ENCODE data around the gene MYCBP2.
"Not testable (repeated sequence)": the region's sequence is repeated elsewhere in the genome, so short reads cannot be mapped to it uniquely, and the experiment has no call there.

MYCBP2 gene

GRCh38 chr13:77198995-77199394 lies 127.9 kb downstream of the MYCBP2 start:
- not testable (repeated sequence) for DNase-seq

GRCh38 chr13:77196052-77196618 lies 130.8 kb downstream of the MYCBP2 start:
- DNase-seq, result no peak

GRCh38 chr13:77190349-77190958 lies 136.4 kb downstream of the MYCBP2 start:
- DNase-seq, result no peak

DNA sequence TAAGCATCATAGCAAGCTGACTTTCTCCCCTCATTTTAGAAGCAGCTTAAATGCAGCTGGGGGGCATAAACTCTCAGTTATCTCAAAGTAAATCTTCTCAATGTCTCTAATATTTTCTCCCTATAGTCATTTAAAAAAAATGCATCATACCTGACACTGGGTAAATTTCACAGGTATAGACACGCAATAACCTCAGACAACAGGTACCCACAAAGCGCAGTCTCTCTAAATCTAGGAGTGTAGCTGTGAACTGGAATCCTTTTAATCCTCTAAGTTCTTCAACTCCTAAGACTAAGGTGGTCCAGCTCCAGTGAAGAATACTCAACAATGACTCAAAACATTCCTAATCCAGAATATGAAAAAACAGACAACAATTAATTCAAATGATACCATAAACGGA lies 141.2 kb downstream of the MYCBP2 start:
- DNase-seq, result no peak

DNA sequence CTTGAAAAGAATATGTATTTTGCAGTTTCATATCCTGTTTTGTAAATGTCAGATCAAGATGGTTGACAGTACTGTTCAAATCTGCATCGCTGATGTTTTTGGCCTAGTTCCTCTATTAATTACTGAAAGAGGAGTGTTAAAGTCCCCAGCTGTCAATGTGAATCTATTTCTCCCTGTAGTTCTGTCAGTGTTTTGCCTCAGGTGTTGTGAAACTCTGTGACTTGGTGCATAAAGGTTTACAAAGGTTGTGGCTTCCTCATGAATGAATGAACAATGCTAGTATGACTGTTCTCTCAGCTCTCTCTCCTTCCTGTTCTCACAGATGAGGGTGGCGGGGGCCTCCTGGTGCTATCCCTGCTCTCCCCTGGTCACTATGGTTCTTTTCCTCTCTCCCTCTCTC lies 142.4 kb downstream of the MYCBP2 start:
- DNase-seq, result no peak

DNA sequence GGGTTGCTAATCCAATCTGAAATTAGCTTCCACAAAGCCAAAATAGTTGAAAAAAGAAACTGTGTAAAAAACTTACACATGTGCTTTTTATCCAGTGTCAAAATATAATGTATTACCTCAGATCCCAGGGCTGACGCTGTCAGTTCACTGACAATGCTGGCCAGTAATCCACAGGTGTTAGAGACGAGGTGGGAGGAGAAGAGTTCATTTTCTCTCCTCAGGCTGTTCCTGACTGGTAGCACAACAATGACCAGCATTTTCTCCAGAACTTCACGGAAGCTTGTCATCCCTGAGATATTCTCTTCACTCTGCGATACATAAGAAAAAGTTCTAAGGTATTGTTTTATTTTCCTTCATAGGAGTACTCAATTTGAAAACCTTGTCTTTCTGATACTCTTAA lies 146.9 kb downstream of the MYCBP2 start:
- no peak for DNase-seq

- DNase-seq, result no peak
Measured at GRCh38 chr13:77177646-77178045, 149.2 kb downstream of the MYCBP2 start.

DNA sequence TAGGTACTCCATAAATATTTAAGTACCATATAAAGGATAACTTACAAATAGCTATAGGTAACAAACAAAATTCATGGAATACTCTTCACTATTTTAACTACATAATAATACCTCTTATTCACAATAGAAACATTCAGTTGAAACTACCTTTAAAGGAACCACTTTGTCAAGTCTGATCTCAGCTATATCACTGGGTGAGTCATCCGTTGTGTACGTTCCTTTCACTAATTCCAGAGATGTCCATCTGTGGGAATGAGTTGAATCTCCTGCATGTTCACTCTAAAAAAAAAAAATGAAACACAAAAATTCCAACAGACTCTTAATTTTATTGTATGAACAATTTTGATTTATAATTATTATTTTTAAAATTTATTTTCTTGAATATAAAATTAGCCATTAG lies 150.5 kb downstream of the MYCBP2 start:
- DNase-seq, result no peak

- DNase-seq, result no peak
Measured at GRCh38 chr13:77172650-77173049, 154.2 kb downstream of the MYCBP2 start.

GRCh38 chr13:77171451-77171850 lies 155.4 kb downstream of the MYCBP2 start:
- no peak for DNase-seq

- no peak for DNase-seq
Measured at GRCh38 chr13:77168237-77168636, 158.7 kb downstream of the MYCBP2 start.

DNA sequence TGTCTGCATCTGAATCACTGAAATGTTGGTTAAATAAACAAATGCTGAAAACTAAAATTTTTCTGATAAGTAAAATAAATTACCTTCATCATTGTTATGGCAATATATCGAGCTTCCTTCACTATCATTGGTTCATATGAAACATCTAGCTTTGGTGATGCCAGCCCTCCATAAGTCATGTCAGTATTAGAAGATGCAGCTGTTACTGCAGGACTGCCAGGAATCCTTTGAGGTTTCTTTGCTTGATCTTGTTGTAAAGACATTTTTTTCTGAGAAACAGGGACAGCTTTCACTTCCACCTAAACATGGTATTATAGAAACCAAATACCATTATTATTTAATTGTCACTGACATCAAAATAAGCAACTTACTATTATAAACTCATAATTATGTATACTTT lies 176.2 kb downstream of the MYCBP2 start:
- no peak for DNase-seq

- DNase-seq, result peak; percentile 13
Measured at GRCh38 chr13:77143431-77143830, 183.5 kb downstream of the MYCBP2 start.

DNA sequence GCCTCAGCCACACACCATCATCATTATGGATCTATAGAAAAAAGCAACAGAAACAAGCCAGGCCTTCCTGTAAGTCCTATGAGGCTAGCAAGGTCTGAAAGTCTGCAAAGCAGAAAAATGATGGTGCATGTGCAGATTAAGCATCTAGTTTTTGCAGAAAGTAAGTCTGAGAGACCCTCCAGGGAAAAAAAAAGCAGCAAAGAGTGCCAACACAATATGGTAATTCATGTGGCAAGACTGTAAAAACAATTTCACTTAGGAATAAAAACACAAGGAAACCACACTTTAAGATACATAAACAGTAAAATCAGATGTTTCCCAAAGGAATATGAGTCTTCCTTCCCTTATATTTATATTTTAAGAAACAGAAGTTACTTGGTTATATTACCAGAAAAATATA lies 187.6 kb downstream of the MYCBP2 start:
- DNase-seq, result no peak

DNA sequence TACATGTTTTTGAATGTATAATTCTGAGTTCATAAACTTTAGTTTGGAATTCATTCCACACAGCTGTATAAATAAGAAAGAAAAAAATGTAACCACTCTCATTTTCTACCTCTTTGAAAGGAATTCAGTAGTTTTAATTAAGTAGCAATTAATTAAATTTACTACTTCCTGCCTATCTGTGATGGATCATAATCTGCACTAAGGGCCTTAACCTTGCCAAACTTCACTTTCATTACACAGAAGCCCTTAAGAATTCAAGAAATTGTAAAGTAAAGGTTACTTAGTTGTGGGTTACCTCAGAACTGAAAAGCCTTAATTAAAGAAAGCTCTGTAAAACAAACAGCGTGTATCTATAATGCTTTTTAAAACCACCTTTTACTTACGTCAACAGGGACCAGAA lies 188.1 kb downstream of the MYCBP2 start:
- no peak for DNase-seq

DNA sequence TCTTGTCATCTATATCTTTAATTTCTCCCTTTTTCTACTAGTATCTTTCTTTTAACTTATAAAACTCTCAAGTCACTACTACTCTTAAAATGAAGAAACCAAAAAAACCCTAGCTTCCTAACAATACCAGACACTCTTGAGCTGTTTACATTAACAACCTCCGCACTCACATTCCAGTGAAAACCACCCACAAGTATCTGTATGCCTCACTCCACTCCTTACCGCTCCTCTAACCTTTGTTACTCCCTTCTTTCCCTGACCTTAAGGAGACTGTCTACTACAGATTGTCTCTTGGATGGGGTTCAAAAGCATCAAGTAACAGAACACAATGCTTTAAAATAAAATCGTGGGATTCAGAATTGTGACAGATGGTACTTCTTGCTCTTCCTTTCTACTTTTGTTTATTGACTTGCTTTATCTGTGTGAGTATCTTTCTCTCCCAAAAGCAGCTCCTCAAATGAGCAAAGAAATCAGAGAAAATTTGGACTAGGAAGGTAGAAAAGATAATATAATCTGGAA lies 189.9 kb downstream of the MYCBP2 start:
- DNase-seq, result no peak

- no peak for DNase-seq
Measured at GRCh38 chr13:77124423-77124822, 202.5 kb downstream of the MYCBP2 start.

DNA sequence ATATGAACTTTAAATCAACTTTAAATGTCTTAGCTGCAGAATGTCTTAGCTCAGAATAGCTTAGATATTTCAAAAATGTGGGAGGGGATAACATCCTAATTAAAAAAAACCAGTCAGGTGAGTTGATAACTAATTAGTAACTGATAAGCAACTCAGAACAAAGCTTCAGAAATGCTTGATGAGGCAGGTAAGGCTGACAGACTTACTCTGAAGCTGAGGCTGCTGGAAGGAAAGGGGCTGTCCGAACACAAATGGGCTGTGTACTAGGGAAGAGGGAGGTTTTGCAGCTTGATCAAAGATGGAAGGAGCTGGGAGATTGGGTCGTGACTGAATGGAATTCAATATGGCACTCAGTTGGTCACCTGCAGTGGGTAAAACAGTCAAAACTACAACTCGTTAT lies 208.8 kb downstream of the MYCBP2 start:
- DNase-seq, result no peak

DNA sequence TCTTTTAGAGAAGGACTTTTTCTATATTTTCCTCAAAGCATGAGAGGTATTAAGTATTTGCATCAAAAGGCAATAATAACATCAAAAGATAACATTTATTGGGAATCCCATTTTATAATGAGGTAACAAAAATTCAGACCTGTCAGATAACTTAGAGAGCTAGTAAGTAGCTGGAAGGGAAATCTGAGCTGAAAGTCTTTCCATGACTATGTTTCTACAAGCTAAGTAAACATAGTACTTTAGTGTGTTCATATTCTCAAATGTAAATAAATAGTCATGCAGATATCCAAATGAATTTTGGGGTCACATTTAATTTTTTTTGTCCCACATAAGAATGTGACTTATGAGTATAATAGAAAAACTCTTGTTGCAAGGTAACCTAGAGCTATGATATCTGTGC lies 212.6 kb downstream of the MYCBP2 start:
- DNase-seq, result no peak

DNA sequence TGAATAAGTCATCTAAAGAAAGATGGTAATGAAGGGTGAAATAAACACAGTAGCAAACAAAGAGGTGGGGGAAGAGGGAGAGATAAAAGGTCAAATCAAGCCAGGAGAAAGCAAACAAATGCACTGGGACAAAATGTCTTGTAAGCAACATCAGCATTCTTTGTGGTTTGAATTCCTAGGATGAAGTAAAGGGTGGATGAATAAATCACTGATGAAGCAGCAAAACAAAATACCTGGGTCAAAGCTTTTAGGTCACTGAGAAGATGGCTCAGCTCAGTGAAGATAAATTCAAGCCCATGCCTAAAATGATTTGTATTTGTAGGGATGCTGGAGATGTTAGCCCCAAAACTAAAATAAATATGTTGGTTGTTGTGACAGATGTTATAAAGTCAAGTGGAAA lies 213.4 kb downstream of the MYCBP2 start:
- no peak for DNase-seq

- no peak for DNase-seq
Measured at GRCh38 chr13:77105051-77105450, 221.8 kb downstream of the MYCBP2 start.

DNA sequence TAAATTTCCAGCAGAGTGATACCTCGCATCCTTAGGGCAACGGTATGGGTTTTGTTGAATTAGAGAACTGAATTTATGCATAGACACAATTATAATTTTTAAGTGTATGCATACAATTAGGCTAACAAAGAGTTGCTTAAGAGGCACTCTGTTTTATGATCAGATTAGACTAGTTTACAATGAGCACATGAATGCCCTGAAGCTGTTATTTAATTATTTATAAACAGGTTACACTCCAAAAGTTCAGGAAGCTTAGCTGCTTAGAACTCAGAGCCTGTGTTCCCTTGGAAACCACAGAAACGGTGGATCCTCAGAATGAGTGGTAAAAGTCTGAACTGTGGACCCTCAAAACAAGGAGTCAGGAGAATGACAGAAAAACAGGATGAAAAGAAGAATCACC lies 227.5 kb downstream of the MYCBP2 start:
- no peak for DNase-seq

- DNase-seq, result no peak
Measured at GRCh38 chr13:77095288-77095687, 231.6 kb downstream of the MYCBP2 start.

GRCh38 chr13:77094773-77095172 lies 232.1 kb downstream of the MYCBP2 start:
- DNase-seq, result no peak

DNA sequence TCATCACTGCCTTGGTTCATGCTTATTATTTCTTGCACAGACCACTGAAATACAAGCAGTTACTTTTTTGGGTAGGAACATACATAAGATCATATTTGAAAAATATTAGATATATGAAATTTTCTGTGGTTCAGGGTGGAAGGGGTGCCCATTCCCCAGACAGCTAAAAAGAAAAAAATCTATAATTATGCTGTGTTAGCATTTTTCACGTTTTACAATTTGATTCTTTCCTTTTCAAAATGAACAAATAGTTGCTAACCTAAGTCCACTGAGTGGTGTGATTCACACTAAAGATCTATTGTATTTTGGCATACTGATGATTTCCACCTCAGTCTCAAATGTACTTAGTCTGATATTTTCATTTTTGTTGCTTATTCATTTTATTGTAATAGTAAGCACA lies 233.2 kb downstream of the MYCBP2 start:
- DNase-seq, result no peak
